Ammon's horn (tissue), 1 donor: ENCODE data around the gene ATP13A4.
"Not testable (repeated sequence)": the region's sequence is repeated elsewhere in the genome, so short reads cannot be mapped to it uniquely, and the experiment has no call there.

ENCODE experiments used
- DNase-seq: peaks from one replicate; pipeline ENCODE4 v3.0.0-alpha.2; 2016; ENCODE audit warnings: low spot score

Gene ATP13A4

GRCh38 chr3:193560870-193561269, 6.2 kb upstream of the ATP13A4 start:
- DNase-seq: peak; percentile 62

- DNase-seq: no peak
Measured at GRCh38 chr3:193560091-193560490, 5.4 kb upstream of the ATP13A4 start.

- DNase-seq: no peak
Measured at GRCh38 chr3:193559100-193559499, 4.4 kb upstream of the ATP13A4 start.

GRCh38 chr3:193556841-193557240, 2.1 kb upstream of the ATP13A4 start:
- DNase-seq: no peak

- DNase-seq: no peak
Measured at GRCh38 chr3:193553586-193553985, 1.1 kb downstream of the ATP13A4 start.

GRCh38 chr3:193552923-193553322, 1.8 kb downstream of the ATP13A4 start:
- peak; percentile 71 for DNase-seq

- peak; percentile 79 for DNase-seq
Measured at GRCh38 chr3:193548406-193548805, 6.3 kb downstream of the ATP13A4 start.

- no peak for DNase-seq
Measured at GRCh38 chr3:193546129-193546528, 8.6 kb downstream of the ATP13A4 start.

GRCh38 chr3:193545304-193545703, 9.4 kb downstream of the ATP13A4 start:
- DNase-seq: no peak

- no peak for DNase-seq
Measured at GRCh38 chr3:193544289-193544688, 10.4 kb downstream of the ATP13A4 start.

GRCh38 chr3:193530231-193531165, 24.2 kb downstream of the ATP13A4 start:
- no peak for DNase-seq

- not testable (repeated sequence) for DNase-seq
Measured at GRCh38 chr3:193526085-193526484, 28.6 kb downstream of the ATP13A4 start.

GRCh38 chr3:193522473-193522872, 32.2 kb downstream of the ATP13A4 start:
- no peak for DNase-seq

- DNase-seq: no peak
Measured at GRCh38 chr3:193520738-193521137, 34.0 kb downstream of the ATP13A4 start.

GRCh38 chr3:193515966-193516365, 38.7 kb downstream of the ATP13A4 start:
- no peak for DNase-seq

GRCh38 chr3:193510154-193510553, 44.5 kb downstream of the ATP13A4 start:
- no peak for DNase-seq

- DNase-seq: no peak
Measured at GRCh38 chr3:193509103-193509965, 45.4 kb downstream of the ATP13A4 start.

- no peak for DNase-seq
Measured at GRCh38 chr3:193508108-193508507, 46.6 kb downstream of the ATP13A4 start.

GRCh38 chr3:193507566-193507965, 47.1 kb downstream of the ATP13A4 start:
- no peak for DNase-seq

GRCh38 chr3:193506921-193507320, 47.8 kb downstream of the ATP13A4 start:
- no peak for DNase-seq

- no peak for DNase-seq
Measured at GRCh38 chr3:193502871-193503270, 51.8 kb downstream of the ATP13A4 start.

GRCh38 chr3:193499801-193500485, 54.8 kb downstream of the ATP13A4 start:
- DNase-seq: no peak
